NCI-H2227 treated with DMSO at 0.1 percent for 48 hours (cell line): ENCODE data around the gene PCSK1N.
"Not testable (repeated sequence)": the region's sequence is repeated elsewhere in the genome, so short reads cannot be mapped to it uniquely, and the experiment has no call there.

ENCODE experiments used
- DNase-seq: peaks from one replicate; lab custom pipeline; 2025; lab: John Stamatoyannopoulos, UW

The PCSK1N gene, protein sequence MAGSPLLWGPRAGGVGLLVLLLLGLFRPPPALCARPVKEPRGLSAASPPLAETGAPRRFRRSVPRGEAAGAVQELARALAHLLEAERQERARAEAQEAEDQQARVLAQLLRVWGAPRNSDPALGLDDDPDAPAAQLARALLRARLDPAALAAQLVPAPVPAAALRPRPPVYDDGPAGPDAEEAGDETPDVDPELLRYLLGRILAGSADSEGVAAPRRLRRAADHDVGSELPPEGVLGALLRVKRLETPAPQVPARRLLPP

GRCh38 chrX:48835524-48836329 is at the start of gene PCSK1N:
TSS of gene PCSK1N (minus strand) at chrX:48835610. CDS start at chrX:48835532, 78 bp downstream.
- peak; percentile 95 for DNase-seq

- DNase-seq, result no peak
Measured at GRCh38 chrX:48883729-48884128, 48.3 kb upstream of the PCSK1N start.

GRCh38 chrX:48876944-48877343 is 41.5 kb upstream of the PCSK1N start:
- DNase-seq, result not testable (repeated sequence)

DNA sequence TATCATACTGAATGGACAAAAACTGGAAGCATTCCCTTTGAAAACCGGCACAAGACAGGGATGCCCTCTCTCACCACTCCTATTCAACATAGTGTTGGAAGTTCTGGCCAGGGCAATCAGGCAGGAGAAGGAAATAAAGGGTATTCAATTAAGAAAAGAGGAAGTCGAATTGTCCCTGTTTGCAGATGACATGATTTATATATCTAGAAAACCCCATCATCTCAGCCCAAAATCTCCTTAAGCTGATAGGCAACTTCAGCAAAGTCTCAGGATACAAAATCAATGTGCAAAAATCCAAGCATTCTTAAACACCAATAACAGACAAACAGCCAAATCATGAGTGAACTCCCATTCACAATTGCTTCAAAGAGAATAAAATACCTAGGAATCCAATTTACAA is 36.6 kb upstream of the PCSK1N start:
- DNase-seq, result not testable (repeated sequence)

- no peak for DNase-seq
Measured at GRCh38 chrX:48864210-48864609, 28.8 kb upstream of the PCSK1N start.

DNA sequence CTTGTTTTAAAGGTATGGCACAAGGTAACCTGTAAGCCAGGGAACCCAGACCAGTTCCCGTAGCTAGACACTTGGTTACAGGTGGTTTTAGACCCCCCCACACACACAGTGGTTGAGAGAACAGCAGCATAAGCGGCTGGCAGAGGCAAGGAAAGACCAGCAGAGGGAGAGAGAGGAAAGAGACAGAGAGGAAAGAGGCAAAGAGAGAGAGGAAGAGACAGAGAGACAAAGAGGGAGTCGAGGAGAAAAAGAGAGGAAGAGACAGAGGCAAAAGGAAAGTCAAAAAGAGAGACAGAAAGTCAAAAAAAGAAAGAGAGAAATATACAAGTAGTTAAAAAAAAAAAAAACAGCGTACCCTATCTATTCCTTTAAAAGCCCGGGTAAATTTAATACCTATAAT is 19.5 kb upstream of the PCSK1N start:
- peak; percentile 15 for DNase-seq

DNA sequence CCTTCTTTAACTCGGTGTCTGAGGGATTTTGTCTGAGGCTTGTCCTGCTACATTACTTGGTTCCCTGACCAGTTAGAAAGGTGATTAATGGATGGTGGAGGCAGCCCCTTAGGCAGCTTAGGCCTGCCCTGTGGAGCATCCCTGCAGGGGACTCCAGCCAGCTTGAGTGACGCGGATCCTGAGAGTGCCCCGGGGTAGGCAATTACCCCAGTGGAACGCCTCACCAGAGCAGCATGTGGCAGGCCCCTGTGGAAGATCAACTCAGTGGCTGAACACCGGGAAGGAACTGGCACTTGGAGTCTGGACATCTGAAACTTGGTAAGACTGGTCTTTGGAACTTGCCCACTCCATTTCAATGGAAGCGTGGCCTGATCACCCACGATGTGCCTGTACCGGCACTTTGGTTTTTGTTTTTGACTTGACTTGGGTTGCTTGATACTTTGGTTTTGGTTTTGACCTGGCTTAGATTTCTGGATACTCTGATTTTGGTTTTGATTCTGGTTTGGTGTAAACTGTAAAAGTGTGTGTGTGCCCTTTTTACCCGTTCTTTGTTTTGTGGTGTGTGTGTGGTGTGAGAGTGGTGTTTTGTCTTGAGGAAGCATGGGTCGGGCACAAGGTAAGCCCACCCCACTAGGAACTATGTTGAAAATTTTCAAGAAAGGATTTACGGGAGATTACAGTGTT is 18.9 kb upstream of the PCSK1N start:
- DNase-seq, result not testable (repeated sequence)

- DNase-seq, result not testable (repeated sequence)
Measured at GRCh38 chrX:48853494-48853893, 18.1 kb upstream of the PCSK1N start.

DNA sequence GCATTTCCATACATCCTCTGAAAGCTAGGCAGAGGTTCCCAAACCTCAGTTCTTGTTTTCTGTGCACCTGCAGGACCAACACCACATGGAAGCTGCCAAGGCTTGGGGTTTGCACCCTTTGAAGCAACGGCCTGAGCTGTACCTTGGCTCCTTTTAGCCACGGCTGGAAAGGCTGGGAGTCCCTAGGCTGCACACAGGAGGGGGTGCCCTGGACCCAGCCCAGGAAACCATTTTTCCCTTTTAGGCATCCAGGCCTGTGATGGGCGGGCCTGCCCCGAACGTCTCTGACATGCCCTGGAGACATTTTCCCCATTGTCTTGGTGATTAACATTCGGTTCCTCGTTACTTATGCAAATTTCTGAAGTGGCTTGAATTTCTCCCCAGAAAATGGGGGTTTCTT is 17.4 kb upstream of the PCSK1N start:
- no peak for DNase-seq

GRCh38 chrX:48848847-48849246 is 13.4 kb upstream of the PCSK1N start:
- peak; percentile 26 for DNase-seq

- no peak for DNase-seq
Measured at GRCh38 chrX:48839686-48840085, 4.3 kb upstream of the PCSK1N start.

DNA sequence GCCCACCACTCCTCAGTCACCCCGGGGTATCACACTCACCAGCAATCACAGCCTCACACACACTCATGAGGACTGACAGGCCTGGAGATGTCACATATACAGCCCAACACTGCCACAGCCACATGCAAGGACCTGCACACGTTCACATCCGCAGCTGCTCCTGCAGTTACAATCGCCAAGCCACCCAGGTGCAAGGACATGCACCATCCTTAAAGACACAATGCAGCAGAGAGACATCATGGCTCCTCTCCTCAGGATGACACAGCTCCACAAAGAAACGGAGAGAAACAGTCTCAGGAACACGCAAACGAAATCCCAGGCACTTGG is 1.1 kb downstream of the PCSK1N start:
- DNase-seq, result peak; percentile 55

- peak; percentile 4 for DNase-seq
Measured at GRCh38 chrX:48833542-48834138, 1.8 kb downstream of the PCSK1N start.

GRCh38 chrX:48831909-48832291 is 3.5 kb downstream of the PCSK1N start:
- no peak for DNase-seq

DNA sequence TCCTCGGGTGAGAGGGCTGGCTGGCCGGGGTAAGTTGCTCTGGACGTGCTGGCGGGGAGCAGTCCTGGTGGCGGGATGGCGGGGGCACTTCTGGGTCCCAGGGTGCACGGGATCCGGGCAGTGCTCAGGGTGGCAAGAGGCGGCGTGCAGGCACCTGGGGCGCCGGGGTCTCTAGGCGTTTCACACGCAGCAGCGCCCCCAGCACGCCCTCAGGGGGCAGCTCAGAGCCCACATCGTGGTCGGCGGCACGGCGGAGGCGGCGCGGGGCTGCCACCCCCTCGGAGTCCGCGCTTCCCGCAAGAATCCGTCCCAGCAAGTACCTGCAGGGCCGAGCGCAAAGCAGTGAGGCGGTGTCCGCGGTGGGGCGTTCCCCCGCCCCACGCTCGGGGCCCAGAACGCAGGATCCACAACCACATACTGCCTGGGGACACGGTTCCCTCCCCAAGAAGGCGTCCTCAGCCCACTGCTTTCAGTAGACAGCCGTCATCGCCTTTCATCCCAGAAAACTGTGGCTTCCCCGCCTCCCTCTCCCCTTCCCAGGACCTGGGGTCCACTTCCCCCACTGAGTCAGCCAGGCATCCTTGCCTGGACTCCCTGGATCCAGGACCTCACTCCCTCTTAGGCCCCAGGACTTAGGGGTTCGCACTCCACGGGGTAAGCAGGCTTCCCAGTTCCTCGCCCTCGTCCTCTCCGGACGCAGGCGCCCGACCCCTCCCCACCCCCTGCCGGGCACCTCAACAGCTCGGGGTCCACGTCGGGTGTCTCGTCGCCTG is 4.1 kb downstream of the PCSK1N start:
- DNase-seq, result no peak

DNA sequence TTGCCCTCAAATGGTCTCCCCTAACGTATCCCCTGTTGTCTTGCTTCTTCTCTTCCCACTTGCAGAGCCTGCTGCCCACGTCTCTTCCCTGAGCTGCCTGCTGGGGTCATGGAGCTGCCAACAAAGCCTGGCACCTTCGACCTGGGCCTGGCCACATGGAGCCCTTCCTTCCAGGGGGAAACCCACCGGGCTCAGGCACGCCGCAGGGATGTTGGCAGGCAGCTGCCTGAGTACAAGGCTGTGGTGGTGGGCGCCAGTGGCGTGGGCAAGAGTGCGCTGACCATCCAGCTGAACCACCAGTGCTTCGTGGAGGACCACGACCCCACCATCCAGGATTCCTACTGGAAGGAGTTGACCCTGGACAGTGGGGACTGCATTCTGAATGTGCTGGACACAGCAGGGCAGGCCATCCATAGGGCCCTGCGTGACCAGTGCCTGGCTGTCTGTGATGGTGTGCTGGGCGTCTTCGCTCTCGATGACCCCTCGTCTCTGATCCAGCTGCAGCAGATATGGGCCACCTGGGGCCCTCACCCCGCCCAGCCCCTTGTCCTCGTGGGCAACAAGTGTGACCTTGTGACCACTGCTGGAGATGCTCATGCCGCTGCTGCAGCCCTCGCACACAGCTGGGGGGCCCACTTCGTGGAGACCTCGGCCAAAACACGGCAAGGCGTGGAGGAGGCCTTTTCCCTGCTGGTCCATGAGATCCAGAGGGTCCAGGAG is 6.2 kb downstream of the PCSK1N start:
- DNase-seq, result no peak

DNA sequence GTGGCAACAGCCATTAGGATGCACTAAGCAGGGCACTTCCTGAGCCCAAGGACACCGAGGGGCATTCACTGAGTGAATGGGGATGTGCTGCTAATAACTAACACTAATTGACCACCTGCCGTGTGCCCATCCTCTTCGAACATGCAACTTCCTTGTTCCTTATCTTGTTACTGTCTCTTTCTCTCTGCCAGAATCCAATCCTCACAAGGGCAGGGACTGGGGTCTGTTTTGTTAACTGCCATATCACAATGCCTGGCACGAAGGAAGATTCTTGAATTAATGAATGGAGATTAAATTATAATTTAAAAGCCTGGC is 7.8 kb downstream of the PCSK1N start:
- DNase-seq, result no peak

DNA sequence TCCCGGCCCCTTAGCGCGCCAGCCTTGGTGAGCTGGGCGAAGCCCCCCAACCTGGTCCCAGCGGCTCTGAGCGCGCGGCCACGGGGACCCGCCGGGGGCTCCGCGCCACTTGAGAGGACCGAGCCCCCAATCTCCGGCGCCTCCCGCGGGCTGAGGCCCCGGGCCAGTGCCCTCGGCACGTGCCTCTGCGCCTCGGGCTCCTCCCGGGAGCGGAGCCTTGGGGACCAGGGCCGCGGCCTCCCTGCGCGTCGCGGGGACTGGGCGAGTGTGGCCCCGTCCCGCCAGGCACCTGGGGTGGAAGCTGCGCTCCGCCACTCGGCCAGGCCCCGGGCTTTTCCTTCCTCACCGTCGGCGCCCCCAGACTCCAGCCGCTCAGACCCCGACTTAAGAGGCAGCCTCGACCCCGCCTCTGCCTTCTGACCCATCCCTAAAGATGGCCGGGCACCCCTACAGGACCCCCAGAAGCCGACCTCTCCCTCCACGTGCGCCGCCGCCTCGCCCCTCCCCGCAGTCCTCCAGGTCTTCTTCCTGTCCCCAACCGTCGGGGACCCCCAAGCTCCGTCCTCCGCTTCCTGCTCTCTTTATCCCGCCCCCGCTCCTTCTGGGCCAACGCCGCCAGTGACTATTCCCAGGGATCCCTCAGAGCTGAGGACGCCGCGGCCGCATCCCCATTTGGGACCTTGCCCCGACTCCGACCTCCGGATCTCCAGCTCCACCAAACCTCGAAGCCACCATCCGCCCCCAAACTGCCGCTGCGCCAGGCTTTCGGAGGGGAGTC is 8.3 kb downstream of the PCSK1N start:
- no peak for DNase-seq

DNA sequence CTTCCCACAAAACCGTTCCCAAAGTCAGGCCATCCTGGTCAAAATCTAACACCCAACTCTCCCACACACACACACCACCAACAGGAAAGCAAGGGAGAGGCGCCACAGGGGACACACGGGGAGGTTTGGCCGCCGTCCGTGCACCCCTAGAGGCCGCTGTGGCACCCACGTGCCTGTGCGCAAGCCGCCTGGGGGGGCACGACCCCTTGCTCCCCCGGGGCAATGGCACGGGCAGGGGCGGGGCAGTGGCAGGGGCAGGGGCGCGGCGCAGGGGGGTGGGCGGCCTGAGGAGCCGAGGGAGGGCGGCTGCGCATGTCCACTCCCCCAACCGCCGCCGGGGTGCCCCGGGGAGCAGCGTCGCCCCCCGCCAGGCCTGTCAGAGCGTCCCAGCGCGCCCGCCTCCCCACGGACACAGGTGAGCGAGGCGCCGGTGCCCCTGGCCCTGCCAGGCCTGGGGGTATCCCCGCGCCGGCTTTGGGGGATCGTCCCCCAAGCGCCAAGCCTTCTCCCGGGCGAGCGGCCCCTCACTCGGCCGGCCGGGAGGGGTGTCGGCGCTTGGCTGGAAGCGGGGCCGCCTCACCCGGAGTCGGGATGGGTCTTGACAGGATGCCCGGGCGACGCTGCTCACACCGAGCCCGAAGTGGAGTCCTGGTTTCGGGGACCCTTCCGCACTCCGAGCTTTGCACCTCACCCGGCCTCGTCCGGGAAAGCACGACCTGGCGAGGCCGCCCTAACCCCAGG is 9.1 kb downstream of the PCSK1N start, which contains the start of gene ERAS:
Gene ERAS, plus strand, starts transcription at position 379 of the 741 bp plus-strand sequence. CDS start 2,611 bp downstream, outside the sequence.
- DNase-seq, result no peak

DNA sequence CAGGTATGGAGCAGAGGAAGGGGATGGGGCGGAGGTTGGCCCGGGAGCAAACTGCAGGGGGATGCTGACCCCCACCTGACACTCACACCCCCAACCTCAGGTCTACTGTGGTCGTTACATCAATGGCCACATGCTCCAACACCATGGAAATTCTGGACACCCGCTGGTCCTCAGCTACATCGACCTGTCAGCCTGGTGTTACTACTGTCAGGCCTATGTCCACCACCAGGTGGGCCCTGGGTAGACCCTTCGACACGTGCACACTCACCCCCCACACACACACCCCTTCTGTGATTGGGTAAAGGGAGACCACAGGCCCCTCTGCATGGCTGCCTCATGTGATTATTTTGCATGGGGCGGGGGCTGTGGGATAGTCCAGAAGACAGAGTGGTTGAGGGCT is 11.3 kb downstream of the PCSK1N start:
- no peak for DNase-seq
